SU-DHL-6 (cell line): Measurements from ENCODE around the gene UBE2Q1.

ENCODE experiments used
- EZH2phosphoT487 ChIP-seq: fragments of 200-600 bp; sonication (generic), shearing (Covaris generic); conservative IDR thresholded peaks from 2 replicates; pipeline ENCODE4 v1.6.1; 2018; ENCODE audit warnings: mild to moderate bottlenecking, antibody characterized with exemption, low read length, moderate library complexity, mixed read lengths
- TF ChIP-seq, protein P1 (sequence below): fragments of 200-600 bp; sonication (generic); IDR thresholded peaks from one replicate; pipeline ENCODE4 v1.5.1; 2017; ENCODE audit warnings: antibody characterized with exemption, mild to moderate bottlenecking, low read length, moderate library complexity; ENCODE audit not compliant: insufficient read depth, poor library complexity, severe bottlenecking

DNA sequence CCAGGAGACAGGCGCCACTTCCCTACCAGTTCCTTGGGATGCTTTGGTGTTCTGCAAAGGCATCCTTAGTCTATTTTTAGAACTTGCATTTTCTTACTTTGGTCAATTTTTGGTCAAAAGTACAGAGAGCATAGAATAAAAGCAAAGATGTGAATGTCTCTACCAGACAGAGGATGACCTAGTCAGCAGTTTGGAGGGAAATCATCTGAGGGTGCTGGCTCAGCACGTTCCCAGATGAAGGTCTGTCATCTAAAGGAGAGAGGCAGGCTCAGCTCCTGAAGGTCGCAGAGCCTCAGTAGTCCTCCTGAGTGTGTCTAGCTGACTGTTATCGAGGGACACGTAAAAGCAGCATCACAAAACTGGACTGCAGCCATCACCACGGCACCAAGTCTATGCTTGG, 24.4 kb upstream of the UBE2Q1 start:
- TF ChIP-seq, protein P1, sequence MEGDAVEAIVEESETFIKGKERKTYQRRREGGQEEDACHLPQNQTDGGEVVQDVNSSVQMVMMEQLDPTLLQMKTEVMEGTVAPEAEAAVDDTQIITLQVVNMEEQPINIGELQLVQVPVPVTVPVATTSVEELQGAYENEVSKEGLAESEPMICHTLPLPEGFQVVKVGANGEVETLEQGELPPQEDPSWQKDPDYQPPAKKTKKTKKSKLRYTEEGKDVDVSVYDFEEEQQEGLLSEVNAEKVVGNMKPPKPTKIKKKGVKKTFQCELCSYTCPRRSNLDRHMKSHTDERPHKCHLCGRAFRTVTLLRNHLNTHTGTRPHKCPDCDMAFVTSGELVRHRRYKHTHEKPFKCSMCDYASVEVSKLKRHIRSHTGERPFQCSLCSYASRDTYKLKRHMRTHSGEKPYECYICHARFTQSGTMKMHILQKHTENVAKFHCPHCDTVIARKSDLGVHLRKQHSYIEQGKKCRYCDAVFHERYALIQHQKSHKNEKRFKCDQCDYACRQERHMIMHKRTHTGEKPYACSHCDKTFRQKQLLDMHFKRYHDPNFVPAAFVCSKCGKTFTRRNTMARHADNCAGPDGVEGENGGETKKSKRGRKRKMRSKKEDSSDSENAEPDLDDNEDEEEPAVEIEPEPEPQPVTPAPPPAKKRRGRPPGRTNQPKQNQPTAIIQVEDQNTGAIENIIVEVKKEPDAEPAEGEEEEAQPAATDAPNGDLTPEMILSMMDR: no peak
- TF ChIP-seq EZH2phosphoT487: no peak
